IPS DF 4.7 (cell line): ENCODE results near the gene FAR1.
"Not testable (repeated sequence)": the region's sequence is repeated elsewhere in the genome, so short reads cannot be mapped to it uniquely, and the experiment has no call there.

ENCODE experiments used
- DNase-seq: peaks from one replicate; pipeline ENCODE4 v3.0.0-alpha.2; 2013; ENCODE audit warnings: low spot score; ENCODE audit errors: extremely low read depth

Gene FAR1

GRCh38 chr11:13705710-13706109 lies 37.2 kb downstream of the FAR1 start:
- no peak for DNase-seq

DNA sequence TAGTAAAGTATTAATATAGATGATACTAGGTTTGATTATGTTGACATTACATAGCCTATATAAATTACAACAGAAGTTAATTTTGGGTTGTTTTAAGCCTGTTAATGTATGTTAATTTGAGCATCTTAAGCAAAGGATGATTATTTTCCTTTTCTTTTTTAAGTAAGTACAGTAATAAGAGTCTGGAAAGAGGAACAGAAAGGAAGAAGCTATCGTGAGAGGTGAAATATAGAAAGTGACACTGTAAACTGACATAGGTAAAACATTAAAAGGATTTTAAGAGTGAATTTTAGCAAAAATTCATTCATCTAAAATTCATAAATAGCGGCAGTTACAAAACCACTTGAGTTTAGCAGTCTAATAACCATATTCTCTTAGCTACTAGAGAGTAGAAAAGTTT lies 45.5 kb downstream of the FAR1 start:
- no peak for DNase-seq

DNA sequence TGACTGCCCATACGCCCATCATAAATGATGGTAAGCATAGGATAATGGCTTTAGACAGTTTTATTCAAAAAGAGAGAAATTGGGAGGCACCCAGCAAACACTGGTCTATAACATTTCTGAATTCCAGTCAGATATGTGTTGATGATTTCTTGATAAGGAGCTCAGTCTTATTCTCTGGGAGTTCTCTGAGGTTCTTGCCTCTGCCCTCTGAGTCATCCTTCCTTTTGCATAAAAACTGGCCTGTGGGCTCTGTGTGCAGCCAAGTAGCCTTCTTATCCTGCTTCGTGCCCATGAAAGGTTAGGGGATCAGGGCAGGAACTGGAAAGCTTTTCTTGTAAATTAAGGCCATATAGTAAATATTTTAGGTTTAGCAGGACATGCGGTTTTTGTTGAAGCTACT lies 48.9 kb downstream of the FAR1 start:
- no peak for DNase-seq

GRCh38 chr11:13718394-13718793 lies 49.9 kb downstream of the FAR1 start:
- DNase-seq, result no peak

DNA sequence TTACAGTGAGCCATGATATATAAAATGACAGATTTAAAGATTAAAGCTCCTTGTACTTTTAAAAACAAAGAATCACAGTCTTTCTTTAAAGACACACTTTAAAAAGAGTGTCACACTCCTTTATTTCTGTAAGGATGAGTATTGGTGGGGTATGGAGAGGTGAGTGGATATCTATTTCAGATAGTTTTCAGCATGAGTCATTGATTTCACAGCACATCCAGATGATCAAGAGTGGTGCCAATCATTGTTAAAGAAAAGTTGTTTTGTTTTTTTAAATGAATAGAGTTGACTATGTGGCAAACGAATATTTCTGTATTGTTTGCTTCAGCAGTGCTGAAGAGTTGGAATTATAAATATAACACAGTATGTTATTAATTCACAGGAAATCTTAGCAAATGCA lies 52.5 kb downstream of the FAR1 start:
- DNase-seq, result no peak

- no peak for DNase-seq
Measured at GRCh38 chr11:13721760-13722159, 53.3 kb downstream of the FAR1 start.

DNA sequence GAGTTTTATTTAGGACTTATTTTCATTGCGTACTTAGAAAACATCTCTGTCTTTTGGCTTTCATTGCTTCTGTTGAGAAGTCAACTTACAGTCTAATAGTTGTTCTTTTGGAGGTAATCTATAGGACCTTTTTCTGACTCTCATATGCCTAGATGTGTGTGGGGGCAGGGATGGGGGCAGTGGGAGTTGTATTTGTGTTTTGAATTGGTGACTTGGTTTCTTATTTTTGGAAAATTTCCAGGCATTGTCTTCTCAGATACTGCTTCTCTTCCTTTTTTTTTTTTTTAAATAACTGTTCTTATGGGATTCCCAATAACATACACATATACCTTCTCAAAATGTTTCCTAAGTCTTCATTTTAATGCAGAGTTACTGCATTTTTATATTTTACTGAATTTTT lies 58.0 kb downstream of the FAR1 start:
- no peak for DNase-seq

DNA sequence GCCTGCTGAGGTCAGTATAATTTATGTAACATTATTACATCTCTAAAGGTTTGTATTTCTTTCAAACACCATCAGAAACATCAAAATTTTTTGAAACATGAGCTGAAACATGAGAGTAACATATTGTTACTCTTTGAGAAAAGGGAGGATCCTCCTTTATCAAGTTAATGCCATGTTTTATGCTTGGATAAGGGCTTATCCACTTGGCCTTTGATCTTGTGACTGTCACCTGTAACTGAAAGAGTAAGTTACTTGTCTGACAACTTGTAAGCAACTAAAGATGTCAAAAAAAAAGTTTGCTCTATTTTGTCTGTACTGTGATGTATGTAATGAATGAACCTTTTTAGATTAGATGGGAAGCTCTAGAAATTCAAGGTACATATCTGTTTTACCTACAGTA lies 59.6 kb downstream of the FAR1 start:
- no peak for DNase-seq

DNA sequence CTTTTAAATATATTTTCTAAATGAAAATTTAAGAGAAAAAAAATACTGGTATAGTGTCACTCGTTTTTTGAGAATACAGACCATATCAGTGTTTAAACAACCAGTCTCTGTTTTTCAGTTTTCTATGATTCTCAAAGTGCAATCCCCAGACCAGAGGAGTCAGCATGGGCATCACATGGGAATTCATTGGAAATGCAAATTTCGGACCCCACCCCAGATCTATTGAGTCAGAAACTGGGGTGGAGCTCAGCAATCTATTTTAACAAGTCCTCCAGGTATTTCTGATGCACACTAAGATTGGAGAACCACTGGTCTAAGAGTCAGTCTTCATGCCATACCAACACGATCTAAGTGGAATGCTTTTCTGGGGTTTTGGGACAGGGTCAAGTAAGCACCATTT lies 66.1 kb downstream of the FAR1 start:
- DNase-seq, result no peak

DNA sequence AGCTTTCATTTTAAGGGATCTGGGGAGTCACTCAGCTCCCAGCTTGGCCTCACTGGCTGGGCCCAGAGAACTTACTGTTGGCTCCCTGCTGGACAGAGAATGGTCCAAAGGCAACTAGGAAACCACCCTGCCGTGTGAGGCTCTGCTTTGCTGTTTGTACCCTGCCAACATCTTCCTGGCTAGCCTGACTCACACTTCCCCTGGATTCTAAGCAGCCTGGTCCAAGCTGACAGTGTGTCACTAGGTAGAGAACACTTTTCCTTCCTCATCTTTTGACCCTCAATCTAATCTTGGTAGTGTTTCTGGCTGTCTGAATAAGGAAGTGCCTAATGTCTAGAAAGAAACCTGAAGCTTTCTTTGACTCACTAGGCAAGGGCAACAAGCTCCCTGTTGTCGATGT lies 76.7 kb downstream of the FAR1 start:
- no peak for DNase-seq

- not testable (repeated sequence) for DNase-seq
Measured at GRCh38 chr11:13753316-13753715, 84.8 kb downstream of the FAR1 start.

GRCh38 chr11:13759050-13759449 lies 90.6 kb downstream of the FAR1 start:
- DNase-seq, result no peak

DNA sequence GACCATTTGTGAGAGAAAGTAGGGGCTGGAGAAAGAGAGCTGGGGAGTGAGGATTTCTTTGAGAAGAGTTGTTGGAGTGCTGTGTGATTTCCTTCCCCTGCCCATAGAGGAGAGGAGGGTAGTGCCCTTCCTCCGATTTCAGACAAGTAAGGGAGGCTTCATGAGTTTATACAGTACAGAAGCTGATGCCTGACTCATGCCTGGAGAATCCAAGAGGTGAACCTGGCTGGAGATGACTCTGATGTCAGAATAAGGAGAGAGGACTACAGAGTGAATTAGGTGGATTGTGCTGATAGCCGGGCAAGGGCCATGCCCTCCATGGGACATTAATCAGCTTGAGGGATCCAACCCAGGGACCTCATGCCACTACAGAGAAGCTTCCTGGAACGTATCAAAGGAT lies 91.6 kb downstream of the FAR1 start:
- no peak for DNase-seq

DNA sequence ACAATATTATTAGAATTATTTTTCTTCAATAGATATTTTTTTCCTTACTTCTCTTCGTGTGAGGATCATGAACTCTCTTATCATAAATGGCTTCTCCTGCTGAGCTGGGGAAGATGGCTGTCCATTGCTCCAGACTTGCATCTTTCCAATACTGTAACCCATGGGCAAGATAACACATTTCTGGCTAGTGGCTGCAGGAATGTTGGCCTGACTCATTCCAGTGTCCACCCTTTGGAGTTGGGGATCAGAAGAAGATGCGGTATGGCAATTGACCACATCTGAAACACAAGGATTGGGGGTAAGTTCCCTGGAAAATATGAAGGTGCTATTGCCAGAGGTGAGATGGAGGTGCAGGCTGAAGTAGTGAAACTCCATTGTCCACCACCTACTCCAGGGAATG lies 92.8 kb downstream of the FAR1 start:
- DNase-seq, result no peak

- DNase-seq, result no peak
Measured at GRCh38 chr11:13761716-13762115, 93.2 kb downstream of the FAR1 start.

DNA sequence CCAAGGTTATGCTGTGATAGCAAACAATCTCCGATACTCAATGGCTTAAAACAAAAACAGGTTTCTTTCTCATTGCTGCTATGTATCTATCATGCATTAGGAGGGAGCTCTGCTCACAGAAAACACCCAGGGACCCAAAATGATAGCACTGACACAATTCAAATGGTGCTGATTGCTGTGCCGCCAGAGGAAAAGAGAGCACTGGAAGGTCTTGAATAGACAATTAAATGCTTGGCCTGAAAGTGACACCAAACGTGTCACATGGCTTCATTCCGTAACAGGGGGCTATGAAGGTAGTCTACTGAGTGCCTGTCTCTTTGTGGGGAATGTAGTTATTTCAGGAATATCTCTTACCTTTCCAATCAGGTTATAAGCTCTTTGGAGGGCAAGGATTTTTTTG lies 94.2 kb downstream of the FAR1 start:
- DNase-seq, result no peak

DNA sequence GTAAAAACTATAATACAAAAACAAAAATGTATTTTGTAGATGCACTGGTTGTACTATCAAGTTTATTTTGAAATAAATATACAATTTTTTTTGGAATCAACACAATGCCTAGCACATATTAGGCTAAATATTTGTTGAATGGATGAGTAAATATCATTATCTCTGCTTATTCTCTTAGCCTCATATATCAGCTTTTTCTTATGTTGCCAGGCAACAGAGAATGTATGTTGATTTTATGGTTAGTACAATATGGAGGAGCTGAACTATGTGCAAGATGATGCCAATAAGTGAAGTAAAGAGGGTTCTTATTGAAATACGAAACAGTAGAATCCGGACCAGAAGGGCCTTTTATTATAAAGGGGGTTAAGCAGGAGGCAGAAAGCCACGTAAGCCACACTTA lies 94.9 kb downstream of the FAR1 start:
- no peak for DNase-seq

DNA sequence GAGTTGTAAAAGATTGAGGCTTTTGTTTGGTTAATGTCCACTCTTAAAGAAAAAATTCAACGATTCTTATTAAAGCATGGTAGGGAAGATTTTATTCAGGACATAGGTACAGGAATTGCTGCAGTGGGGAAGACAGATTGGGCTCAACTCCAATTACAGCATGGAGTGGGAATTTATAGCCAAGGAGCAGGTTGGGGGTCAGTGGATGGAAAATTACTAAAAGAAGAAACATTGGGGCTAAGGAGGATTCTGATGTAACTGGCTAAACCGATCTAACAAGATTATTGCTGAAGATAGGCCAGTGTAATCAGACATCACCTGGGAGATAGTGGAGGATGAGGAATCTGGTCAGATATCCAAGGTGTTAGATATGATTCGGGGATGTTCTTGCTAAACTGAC lies 97.4 kb downstream of the FAR1 start:
- DNase-seq, result no peak

DNA sequence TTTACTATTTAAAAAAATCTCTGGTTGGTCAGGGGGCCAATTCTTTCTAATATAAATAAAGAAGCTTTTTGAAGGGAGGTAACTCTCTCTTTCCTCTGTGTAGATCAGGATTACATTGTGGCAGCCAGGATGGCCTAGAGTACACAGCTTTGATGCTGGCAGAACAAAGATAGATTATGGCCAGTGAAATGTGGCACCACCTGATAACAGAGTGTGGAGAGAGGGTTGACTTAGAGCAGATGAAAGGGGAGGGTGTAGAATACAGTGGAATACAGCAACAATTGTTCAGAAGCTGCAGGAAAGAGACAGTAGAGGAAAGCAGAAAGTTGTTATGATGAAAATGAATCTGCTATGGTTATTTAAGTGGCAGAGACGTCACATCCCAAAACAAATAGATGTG lies 99.0 kb downstream of the FAR1 start:
- no peak for DNase-seq

DNA sequence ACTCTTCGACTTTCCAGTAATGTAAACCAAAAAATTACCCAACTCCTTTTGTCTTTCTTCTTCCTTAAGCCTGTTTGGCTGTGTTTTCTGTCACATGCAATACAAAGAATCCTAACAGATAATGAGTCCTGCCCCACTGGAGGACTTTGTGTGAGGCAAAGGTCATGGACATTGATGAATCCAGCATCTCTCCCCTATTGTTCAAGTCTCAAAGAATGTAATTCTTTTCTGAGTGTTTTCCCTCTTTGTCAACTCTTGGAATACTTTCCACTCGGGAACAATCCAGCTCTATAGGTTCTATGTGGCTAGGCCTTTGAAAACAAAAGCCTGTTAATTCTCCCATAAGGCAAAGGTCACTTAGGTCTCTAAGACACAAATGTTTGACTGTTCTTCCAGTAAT lies 100.7 kb downstream of the FAR1 start:
- DNase-seq, result no peak

GRCh38 chr11:13771151-13771550 lies 102.7 kb downstream of the FAR1 start:
- no peak for DNase-seq

- DNase-seq, result no peak
Measured at GRCh38 chr11:13772223-13773046, 104.0 kb downstream of the FAR1 start.

DNA sequence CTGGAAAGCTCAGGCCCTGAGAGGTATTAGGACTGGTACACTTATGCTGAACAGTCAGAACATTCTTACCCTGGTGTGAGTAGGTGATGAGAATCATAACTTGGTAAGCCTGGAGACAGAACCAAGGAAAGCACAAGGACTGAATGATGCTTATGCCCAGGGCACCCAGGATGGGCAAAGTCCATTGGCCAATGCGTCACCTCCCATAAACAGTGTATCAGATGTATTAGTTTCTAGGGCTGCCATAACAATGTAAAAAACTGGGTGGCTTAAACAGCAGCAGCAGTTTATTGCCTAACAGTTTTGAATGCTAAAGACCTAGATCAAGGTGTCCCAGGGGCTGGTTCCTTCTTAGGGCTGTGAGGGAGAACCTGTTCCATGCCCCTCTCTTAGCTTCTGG lies 107.0 kb downstream of the FAR1 start:
- DNase-seq, result no peak
